Karpas-422 (cell line): Measurements from ENCODE around the gene CPT1C. TPM values are rescaled to one million over a fixed set of nuclear protein-coding genes. Genes with fewer than 3 reads are reported as not detected.
"Not testable (repeated sequence)": the region's sequence is repeated elsewhere in the genome, so short reads cannot be mapped to it uniquely, and the experiment has no call there.

ENCODE experiments used
- DNase-seq: peaks from one replicate; pipeline ENCODE4 v3.0.0-alpha.2; 2015
- H2AFZ ChIP-seq: fragments of 200-600 bp; sonication (generic); 2 replicates; pipeline ENCODE4 v1.6.1; 2014; ENCODE audit warnings: antibody characterized with exemption, low read length, mixed read lengths
- H3K27ac ChIP-seq: fragments of 200-600 bp; sonication (generic); 2 replicates; pipeline ENCODE4 v1.5.1; 2014; ENCODE audit warnings: mild to moderate bottlenecking, low read length, moderate library complexity
- H3K27me3 ChIP-seq: fragments of 200-600 bp; sonication (generic); 2 replicates; pipeline ENCODE4 v1.6.1; 2014; ENCODE audit warnings: low read length, mixed read lengths
- H3K36me3 ChIP-seq: fragments of 200-600 bp; sonication (generic); 2 replicates; pipeline ENCODE4 v1.6.1; 2014; ENCODE audit warnings: low read length, mixed read lengths; ENCODE audit not compliant: insufficient read depth
- H3K4me1 ChIP-seq: fragments of 200-600 bp; sonication (generic); 2 replicates; pipeline ENCODE4 v1.6.1; 2014; ENCODE audit warnings: mild to moderate bottlenecking, low read length, mixed read lengths
- H3K4me2 ChIP-seq: fragments of 200-600 bp; sonication (generic); 2 replicates; pipeline ENCODE4 v1.6.1; 2014; ENCODE audit warnings: low read length, low read depth, mild to moderate bottlenecking; ENCODE audit not compliant: poor library complexity, severe bottlenecking
- H3K4me3 ChIP-seq: fragments of 200-600 bp; sonication (generic); 2 replicates; pipeline ENCODE4 v1.5.1; 2014; ENCODE audit warnings: mild to moderate bottlenecking, antibody characterized with exemption, low read length, mixed read lengths
- H3K79me2 ChIP-seq: fragments of 200-600 bp; sonication (generic); 2 replicates; pipeline ENCODE4 v1.6.1; 2014; ENCODE audit warnings: mild to moderate bottlenecking, low read length, mixed read lengths
- H3K9ac ChIP-seq: fragments of 200-600 bp; sonication (generic); 2 replicates; pipeline ENCODE4 v1.6.0; 2014; ENCODE audit warnings: low read length
- H3K9me2 ChIP-seq: fragments of 200-600 bp; sonication (generic), shearing (Covaris generic); replicated peaks from 2 replicates; pipeline ENCODE4 v1.6.0; 2014; ENCODE audit warnings: mild to moderate bottlenecking, low read length, moderate library complexity; ENCODE audit not compliant: insufficient read depth
- H3K9me3 ChIP-seq: fragments of 300-700, 200-600 bp; sonication (generic); 2 replicates; pipeline ENCODE4 v1.6.1; 2014; ENCODE audit warnings: low read length, mixed read lengths
- H4K20me1 ChIP-seq: fragments of 200-600 bp; sonication (generic); 2 replicates; pipeline ENCODE4 v1.6.1; 2014; ENCODE audit warnings: mild to moderate bottlenecking, antibody characterized with exemption, low read length, low read depth; ENCODE audit not compliant: insufficient read depth
- total RNA-seq: library from RNA; depleted of rRNA; stranded (reverse); fragments of >200 nt; shearing (Covaris generic); gene quantifications from 2 replicates; pipeline ENCODE4 v1.2.3, GENCODE V29; 2014; ENCODE audit warnings: low replicate concordance

Gene CPT1C
- total RNA-seq, 1 experiment from 2014 or later = 0.26 TPM

DNA sequence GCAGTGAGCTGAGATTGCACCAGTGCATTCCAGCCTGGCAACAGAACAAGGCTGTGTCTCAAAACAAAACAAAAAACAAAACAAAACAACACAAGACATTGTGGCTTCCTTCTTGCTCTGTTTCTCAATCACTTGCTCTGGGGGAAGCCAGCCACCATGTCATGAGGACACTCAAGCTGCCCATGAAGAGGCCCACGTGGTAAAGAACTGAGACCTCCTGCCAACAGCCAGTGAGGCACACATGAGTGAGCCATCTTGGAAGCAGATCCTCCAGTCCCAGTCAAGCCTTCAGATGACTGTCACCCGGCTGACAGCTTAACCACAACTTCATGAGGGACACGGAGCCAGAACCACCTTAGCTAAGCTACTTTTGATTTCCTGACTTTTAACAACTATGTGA is 25.2 kb downstream of the CPT1C start:
- H3K36me3 ChIP-seq = no peaks in the 10 kb centered on the region
- no peak overlapping the region for H3K27ac ChIP-seq
- H3K4me1 ChIP-seq = peaks cover 6% of the 10 kb centered on the region; the same call in 1 of the 2 replicates
- no peak overlapping the region for H3K9ac ChIP-seq
- H3K79me2 ChIP-seq = no peaks in the 10 kb centered on the region
- H2AFZ ChIP-seq = peak overlapping the region; percentile 37; the same call in 1 of the 2 replicates
- no peaks in the 10 kb centered on the region for H4K20me1 ChIP-seq
- H3K4me3 ChIP-seq = no peak overlapping the region
- no peaks in the 10 kb centered on the region for H3K9me2 ChIP-seq
- DNase-seq = peak; percentile 48
- no peaks in the 10 kb centered on the region for H3K27me3 ChIP-seq
- no peaks in the 10 kb centered on the region; the same call in 1 of the 2 replicates for H3K9me3 ChIP-seq
- H3K4me2 ChIP-seq = no peak overlapping the region

DNA sequence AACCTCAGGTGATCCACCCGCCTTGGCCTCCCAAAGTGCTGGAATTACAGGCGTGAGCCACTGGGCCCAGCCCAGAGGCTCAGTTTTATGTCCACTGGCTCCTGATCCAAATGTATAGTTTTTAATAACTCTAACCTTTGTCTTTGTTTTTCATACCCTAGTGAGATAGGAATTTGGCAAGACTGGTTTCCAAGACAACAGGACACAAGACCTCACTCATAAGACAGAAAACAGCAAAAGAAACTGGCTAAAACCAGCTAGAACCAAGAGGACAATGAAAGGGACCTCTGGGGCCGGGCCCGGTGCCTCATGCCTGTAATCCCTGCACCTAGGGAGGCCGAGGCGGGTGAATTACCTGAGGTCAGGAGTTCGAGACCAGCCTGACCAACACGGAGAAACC is 27.6 kb downstream of the CPT1C start:
- no peak for DNase-seq
- no peak overlapping the region for H3K27ac ChIP-seq
- no peaks in the 10 kb centered on the region for H3K79me2 ChIP-seq
- H3K4me1 ChIP-seq = peaks cover 6% of the 10 kb centered on the region; the same call in 1 of the 2 replicates
- H3K27me3 ChIP-seq = no peaks in the 10 kb centered on the region
- H4K20me1 ChIP-seq = no peaks in the 10 kb centered on the region
- H3K9me3 ChIP-seq = peaks cover 6% of the 10 kb centered on the region
- H3K4me3 ChIP-seq = peak overlapping the region; percentile 75; the same call in 1 of the 2 replicates
- H3K9me2 ChIP-seq = no peaks in the 10 kb centered on the region
- H3K4me2 ChIP-seq = peak overlapping the region; percentile 80
- no peak overlapping the region for H3K9ac ChIP-seq
- peaks cover 3% of the 10 kb centered on the region; the same call in 1 of the 2 replicates for H3K36me3 ChIP-seq
- H2AFZ ChIP-seq = no peak overlapping the region

GRCh38 chr19:49718991-49719390 is 28.1 kb downstream of the CPT1C start:
- Histone ChIP-seq H3K4me1 (peaks cover 6% of the 10 kb centered on the region; the same call in 1 of the 2 replicates), H3K79me2 (no peaks in the 10 kb centered on the region), H3K27ac (no peak overlapping the region), H3K9me2 (no peaks in the 10 kb centered on the region), H3K36me3 (peaks cover 3% of the 10 kb centered on the region; the same call in 1 of the 2 replicates), H3K27me3 (no peaks in the 10 kb centered on the region), H3K9ac (no peak overlapping the region), H3K4me3 (no peak overlapping the region), H4K20me1 (no peaks in the 10 kb centered on the region), H3K4me2 (no peak overlapping the region), H3K9me3 (peaks cover 6% of the 10 kb centered on the region), H2AFZ (no peak overlapping the region)
- DNase-seq = no peak

GRCh38 chr19:49719420-49719819 is 28.5 kb downstream of the CPT1C start:
- H3K9me2 ChIP-seq, H4K20me1 ChIP-seq, DNase-seq, H3K36me3 ChIP-seq, H2AFZ ChIP-seq, H3K79me2 ChIP-seq, H3K27me3 ChIP-seq, H3K9ac ChIP-seq, H3K27ac ChIP-seq, H3K9me3 ChIP-seq, H3K4me2 ChIP-seq, H3K4me1 ChIP-seq, H3K4me3 ChIP-seq: not testable (repeated sequence)

DNA sequence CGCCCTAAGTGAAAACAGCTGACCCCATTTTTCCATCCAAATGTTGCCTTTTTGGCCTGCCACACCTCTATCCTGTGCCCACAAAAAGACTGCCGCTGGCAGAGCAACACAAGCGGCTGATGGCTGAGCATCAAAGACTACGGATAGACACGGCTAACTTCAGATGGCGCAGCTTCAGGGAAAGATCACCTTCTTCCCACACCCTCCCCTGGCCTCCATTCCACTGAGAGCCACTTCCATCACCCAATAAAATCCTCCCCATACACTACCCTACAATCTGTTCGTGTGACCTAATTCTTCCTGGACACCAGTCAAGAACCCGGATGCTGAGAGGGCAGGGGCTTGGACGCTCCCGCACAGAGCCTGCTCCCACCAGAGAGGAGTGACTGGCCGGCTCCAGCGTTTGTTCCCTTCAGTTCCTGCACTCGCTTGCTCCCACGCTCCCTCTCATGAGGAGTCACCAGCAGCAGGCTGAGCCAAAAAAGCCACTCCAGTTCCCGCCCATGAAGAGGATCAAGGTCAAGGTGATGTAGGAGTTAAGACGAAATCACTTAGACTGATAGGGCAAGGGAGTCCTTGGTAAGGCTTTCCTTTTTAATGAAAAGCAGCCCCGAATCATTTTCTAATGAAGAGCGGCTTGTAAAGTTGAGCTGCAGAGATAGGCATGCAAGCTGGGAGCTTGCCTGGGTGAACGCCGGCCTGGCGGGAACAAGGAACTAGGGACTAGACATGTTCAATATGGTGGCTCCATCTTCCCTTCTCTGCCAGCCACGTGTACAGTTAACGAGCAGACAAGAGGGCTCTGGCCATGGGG is 36.5 kb downstream of the CPT1C start:
- no peak overlapping the region for H2AFZ ChIP-seq
- H3K79me2 ChIP-seq = no peaks in the 10 kb centered on the region
- no peaks in the 10 kb centered on the region for H3K4me1 ChIP-seq
- H3K36me3 ChIP-seq = no peaks in the 10 kb centered on the region; the same call in 1 of the 2 replicates
- no peaks in the 10 kb centered on the region for H3K9me3 ChIP-seq
- DNase-seq = no peak
- no peak overlapping the region for H3K9ac ChIP-seq
- no peak overlapping the region for H3K27ac ChIP-seq
- H3K27me3 ChIP-seq = no peaks in the 10 kb centered on the region
- no peak overlapping the region for H3K4me3 ChIP-seq
- no peaks in the 10 kb centered on the region for H3K9me2 ChIP-seq
- no peak overlapping the region for H3K4me2 ChIP-seq
- no peaks in the 10 kb centered on the region for H4K20me1 ChIP-seq

GRCh38 chr19:49730166-49730565 is 39.2 kb downstream of the CPT1C start:
- H3K79me2 ChIP-seq = no peaks in the 10 kb centered on the region
- no peaks in the 10 kb centered on the region for H3K9me3 ChIP-seq
- no peaks in the 10 kb centered on the region for H3K9me2 ChIP-seq
- H4K20me1 ChIP-seq = no peaks in the 10 kb centered on the region
- no peaks in the 10 kb centered on the region for H3K36me3 ChIP-seq
- no peaks in the 10 kb centered on the region for H3K27me3 ChIP-seq
- H3K27ac ChIP-seq = no peak overlapping the region
- H3K9ac ChIP-seq = no peak overlapping the region
- H3K4me1 ChIP-seq = no peaks in the 10 kb centered on the region
- no peak for DNase-seq
- no peak overlapping the region for H3K4me3 ChIP-seq
- no peak overlapping the region for H3K4me2 ChIP-seq
- H2AFZ ChIP-seq = no peak overlapping the region

- Histone ChIP-seq H2AFZ (no peak overlapping the region), H3K27ac (no peak overlapping the region), H3K4me2 (no peak overlapping the region), H3K9me3 (no peaks in the 10 kb centered on the region), H3K36me3 (no peaks in the 10 kb centered on the region), H3K27me3 (no peaks in the 10 kb centered on the region), H3K9me2 (no peaks in the 10 kb centered on the region), H3K79me2 (no peaks in the 10 kb centered on the region), H4K20me1 (no peaks in the 10 kb centered on the region), H3K9ac (no peak overlapping the region), H3K4me3 (no peak overlapping the region), H3K4me1 (no peaks in the 10 kb centered on the region)
- no peak for DNase-seq
Measured at GRCh38 chr19:49738268-49738667, 47.4 kb downstream of the CPT1C start.

DNA sequence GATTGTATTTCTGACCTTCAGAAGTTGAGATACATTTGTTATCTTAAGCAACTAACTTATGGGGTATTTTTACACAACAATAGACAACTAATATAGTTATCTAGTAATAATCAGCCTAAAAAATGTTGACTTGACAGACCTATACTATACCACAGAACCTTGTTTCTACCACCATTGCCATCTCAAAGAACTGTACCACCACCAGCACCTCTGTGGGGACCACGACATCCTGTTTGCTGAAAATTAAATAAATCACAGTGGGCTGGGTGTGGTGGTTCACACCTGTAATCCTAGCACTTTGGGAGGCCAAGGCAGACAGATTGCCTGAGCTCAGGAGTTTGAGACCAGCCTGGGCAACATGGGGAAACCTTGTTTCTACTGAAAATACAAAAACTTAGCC is 48.2 kb downstream of the CPT1C start:
- H4K20me1 ChIP-seq = no peaks in the 10 kb centered on the region
- H3K4me2 ChIP-seq = no peak overlapping the region
- H3K4me1 ChIP-seq = no peaks in the 10 kb centered on the region
- H3K4me3 ChIP-seq = no peak overlapping the region
- no peak overlapping the region for H3K9ac ChIP-seq
- no peak for DNase-seq
- no peaks in the 10 kb centered on the region for H3K36me3 ChIP-seq
- H3K9me2 ChIP-seq = no peaks in the 10 kb centered on the region
- H3K27me3 ChIP-seq = no peaks in the 10 kb centered on the region
- H3K9me3 ChIP-seq = no peaks in the 10 kb centered on the region
- H3K27ac ChIP-seq = no peak overlapping the region
- H2AFZ ChIP-seq = no peak overlapping the region
- no peaks in the 10 kb centered on the region for H3K79me2 ChIP-seq
